Erythroblast (primary cell): ENCODE data around the gene PTPRN2.
"Not testable (repeated sequence)": the region's sequence is repeated elsewhere in the genome, so short reads cannot be mapped to it uniquely, and the experiment has no call there.

Experiments
- DNase-seq, 2 experiments: peaks; one replicate each; lab custom pipeline; 2025; lab: John Stamatoyannopoulos, UW
- GATA1 ChIP-seq: IDR thresholded peaks from 2 replicates; pipeline ENCODE4 v1.6.1; 2011; ENCODE audit warnings: low read depth, mild to moderate bottlenecking, control low read depth, low read length, moderate library complexity
- POLR2A ChIP-seq: IDR thresholded peaks from 2 replicates; pipeline ENCODE4 v1.6.1; 2011; ENCODE audit warnings: mild to moderate bottlenecking, low read length

PTPRN2 gene

DNA sequence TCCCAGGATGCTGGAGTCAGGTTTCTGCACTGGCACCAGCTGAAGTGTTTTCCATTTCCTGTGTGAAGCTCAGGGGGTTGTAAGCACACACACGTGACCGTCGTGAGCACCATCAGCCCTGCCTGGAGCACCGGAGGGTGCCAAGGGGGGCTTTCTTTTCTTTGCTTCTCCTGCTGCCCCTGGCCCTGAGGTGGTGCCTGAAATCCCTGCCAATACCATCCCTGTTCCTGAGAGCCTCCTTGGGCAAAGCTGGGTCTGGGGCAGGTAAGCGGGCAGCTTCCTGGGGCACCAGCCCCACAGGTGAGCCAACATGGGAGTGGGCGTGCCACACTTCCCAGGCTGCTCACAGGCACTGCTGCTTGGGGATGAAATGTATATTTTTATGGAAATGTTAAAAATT is 657.2 kb downstream of the PTPRN2 start:
- TF ChIP-seq POLR2A, result no peak
- no peak for TF ChIP-seq GATA1
- DNase-seq, result no peak

DNA sequence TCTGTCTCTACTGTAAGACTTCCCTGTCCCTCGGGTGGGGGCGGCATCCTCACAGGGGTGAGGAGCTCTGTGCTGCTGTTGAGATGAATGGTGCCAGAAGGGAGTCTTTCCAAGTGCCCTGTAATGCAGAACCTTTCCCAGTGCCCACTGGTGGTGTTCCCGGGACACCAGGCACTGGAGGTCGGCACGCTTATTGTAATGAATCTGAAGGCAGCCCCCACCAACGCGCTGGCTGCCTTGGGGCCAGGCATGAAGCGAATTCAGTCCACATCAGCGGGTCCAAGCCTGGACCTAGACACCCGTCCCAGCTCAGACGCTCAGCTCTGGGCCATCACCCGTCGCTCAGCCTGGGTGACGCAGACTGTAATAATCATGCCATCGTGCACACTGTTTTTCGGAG is 658.0 kb downstream of the PTPRN2 start:
- DNase-seq, result no peak
- TF ChIP-seq GATA1 (no peak), POLR2A (no peak)

- no peak for DNase-seq
- TF ChIP-seq GATA1 (no peak), POLR2A (no peak)
Observed at GRCh38 chr7:157928808-157929425, 658.7 kb downstream of the PTPRN2 start.

DNA sequence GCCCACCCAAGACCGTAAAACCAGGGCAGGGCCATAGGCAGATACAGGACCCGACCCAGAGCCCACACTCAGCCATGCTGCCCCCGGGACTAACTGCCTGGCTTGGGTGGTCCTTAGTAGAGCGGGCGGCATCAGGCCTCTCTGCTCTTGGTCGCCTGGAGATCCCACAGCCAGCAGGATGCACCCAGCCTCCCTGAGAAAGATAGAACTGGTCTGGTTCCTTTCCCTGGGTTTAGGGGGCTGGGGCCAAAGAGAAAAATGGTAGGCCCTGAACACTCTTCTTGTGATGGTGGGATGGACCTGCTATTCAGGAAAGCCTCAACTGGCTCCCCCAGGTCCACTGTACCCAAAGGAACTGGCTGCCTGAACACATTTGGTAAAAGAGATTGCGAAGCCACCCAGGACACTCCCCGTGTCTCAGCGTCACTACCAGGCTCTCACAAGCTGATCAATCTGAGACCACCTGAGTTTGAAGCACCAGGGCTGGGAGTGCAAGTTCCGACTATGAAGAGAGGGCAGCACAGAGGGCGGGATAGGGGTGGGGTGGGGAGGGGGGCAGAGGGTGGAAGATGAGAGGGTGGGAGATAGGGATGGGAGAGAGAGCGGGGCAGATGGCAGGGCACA is 659.3 kb downstream of the PTPRN2 start:
- no peak for TF ChIP-seq POLR2A
- TF ChIP-seq GATA1, result no peak
- DNase-seq, result no peak

- DNase-seq, result no peak
- TF ChIP-seq POLR2A, result no peak
- TF ChIP-seq GATA1, result no peak
Observed at GRCh38 chr7:157927313-157927925, 660.2 kb downstream of the PTPRN2 start.

- DNase-seq, result no peak
- no peak for TF ChIP-seq POLR2A
- no peak for TF ChIP-seq GATA1
Observed at GRCh38 chr7:157926521-157927150, 661.0 kb downstream of the PTPRN2 start.

GRCh38 chr7:157926107-157926506 is 661.5 kb downstream of the PTPRN2 start:
- no peak for TF ChIP-seq POLR2A
- DNase-seq, result no peak

GRCh38 chr7:157925383-157925875 is 662.2 kb downstream of the PTPRN2 start:
- DNase-seq, result no peak

DNA sequence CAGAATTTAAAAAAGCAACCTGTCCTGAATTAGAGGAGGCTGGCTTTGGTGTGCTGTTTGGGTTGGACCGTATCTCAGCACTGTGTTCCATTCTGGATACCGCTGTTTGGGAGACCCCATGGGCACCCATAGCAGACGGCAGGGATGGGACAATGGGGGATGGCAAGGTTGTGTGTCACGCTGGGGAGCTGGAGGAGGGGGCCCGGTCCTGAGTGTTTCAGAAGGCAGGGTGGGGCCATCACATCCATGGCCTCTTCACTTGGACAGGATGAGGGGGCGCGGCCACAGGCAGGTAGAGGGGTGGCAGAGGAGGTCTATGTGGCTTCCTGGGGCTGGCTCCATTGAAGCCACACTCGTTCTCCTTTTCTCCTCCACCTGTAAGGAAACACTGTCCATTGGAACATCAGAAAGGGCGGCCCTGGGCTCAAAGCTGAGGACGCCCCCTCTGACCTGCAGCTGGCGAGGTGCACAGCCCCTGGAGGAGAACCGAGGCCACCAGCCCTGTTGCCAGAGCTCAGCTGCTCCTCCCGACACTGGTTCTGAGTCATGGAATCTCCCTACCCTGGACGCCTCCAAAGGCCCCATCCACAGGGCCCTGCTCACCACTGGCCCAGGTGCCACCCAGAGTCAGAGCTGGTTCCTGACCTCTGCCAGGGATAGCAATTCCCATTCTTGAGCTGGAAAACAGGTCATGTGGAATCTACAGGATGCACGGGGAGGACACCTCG is 663.6 kb downstream of the PTPRN2 start:
- no peak for TF ChIP-seq POLR2A
- no peak for TF ChIP-seq GATA1

More at GRCh38 chr7:157925383-157925875, 662.2 kb downstream of the PTPRN2 start:
- TF ChIP-seq POLR2A (no peak), GATA1 (no peak)

DNA sequence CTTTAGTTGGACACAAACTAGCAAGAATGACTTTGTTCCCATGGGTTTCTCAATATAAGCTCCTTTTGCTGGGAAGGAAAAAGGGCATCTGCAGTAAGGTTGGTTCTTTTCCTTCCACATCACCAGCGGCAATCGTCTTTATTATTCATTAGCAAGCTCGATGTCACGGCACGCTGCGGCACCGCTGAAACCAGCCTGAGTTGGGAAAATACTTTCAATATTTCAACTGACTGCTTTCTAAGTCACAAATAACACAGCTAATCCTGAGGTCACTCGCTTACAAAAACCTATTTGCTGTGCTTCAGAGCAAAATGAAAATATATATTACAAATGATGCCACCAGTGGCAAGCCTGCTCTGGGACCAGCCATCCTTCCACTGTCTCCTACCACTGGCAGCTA is 665.0 kb downstream of the PTPRN2 start:
- no peak for TF ChIP-seq GATA1
- no peak for DNase-seq

More for the DNA sequence above, 663.6 kb downstream of the PTPRN2 start:
- DNase-seq, result no peak

- no peak for TF ChIP-seq GATA1
- TF ChIP-seq POLR2A, result no peak
- no peak for DNase-seq
Observed at GRCh38 chr7:157918326-157919080, 669.1 kb downstream of the PTPRN2 start.

- TF ChIP-seq GATA1 (no peak), POLR2A (no peak)
- DNase-seq, result no peak
Observed at GRCh38 chr7:157916946-157917640, 670.5 kb downstream of the PTPRN2 start.

DNA sequence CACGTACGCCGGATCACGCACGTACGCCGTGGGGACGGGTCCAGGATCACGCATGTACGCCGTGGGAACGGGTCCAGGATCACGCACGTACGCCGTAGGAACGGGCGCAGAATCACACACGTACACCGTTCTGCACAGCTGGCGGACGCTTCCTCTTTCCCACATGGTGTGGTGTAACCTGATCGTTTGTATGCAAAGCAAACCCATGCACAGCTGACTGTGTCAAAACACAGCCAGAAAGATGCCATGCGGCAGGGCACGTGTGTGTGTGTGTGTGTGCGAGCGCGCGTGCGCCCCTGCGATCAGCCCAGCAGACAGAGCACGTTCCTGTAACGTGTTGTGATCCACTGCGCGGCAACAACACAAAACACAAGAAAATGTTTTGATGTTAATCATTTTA is 677.2 kb downstream of the PTPRN2 start:
- no peak for DNase-seq
- TF ChIP-seq POLR2A (no peak), GATA1 (no peak)

DNA sequence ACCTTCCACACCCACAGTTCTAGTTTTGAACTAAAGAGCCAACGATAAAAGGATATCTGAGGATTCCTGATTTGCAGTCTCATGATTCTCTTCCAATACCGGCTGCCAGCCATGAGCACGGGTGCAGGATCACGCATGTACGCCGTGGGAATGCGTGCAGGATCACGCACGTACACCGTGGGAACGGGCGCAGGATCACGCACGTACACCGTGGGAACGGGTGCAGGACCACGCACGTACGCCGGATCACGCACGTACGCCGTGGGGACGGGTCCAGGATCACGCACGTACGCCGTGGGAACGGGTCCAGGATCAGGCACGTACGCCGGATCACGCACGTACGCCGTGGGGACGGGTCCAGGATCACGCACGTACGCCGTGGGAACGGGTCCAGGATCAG is 677.6 kb downstream of the PTPRN2 start:
- not testable (repeated sequence) for DNase-seq
